GM12878 (cell line): ENCODE measurements around the gene NUAK1. TPM values are rescaled to one million over a fixed set of nuclear protein-coding genes. Genes with fewer than 3 reads are reported as not detected.

ENCODE experiments used
- ATAC-seq: fragments of 200-7000 bp; cut with Tn5 transposase; 3 replicates; pipeline ENCODE4 v1.9.1; 2020; ENCODE audit warnings: mild to moderate bottlenecking, moderate library complexity
- BruUV-seq: library from RNA; stranded (reverse); fragments of 400-500 nt; replicated peaks from 2 replicates; lab custom pipeline; 2021; lab: Mats Ljungman, UMichigan
- CTCF ChIA-PET: fragments of 300-600 bp; sonication (Branson Sonifier 250); formaldehyde crosslinking; extraction: SDS; loops from one replicate; lab custom pipeline; 2021; ENCODE audit warnings: inconsistent platforms; lab: Yijun Ruan, JAX
- POLR2A ChIA-PET: fragments of 350-600 bp; formaldehyde crosslinking; extraction: SDS; loops from one replicate; lab custom pipeline; 2021; ENCODE audit warnings: inconsistent platforms; lab: Charles Lee
- RAD21 ChIA-PET: fragments of 300-600 bp; sonication (Branson Sonifier 250); formaldehyde crosslinking; loops from one replicate; lab custom pipeline; 2023; ENCODE audit warnings: antibody characterized with exemption; ENCODE audit not compliant: unreplicated experiment; lab: Charles Lee
- SMC1A ChIA-PET: fragments of 300-600 bp; sonication (Branson Sonifier 250); formaldehyde crosslinking; loops from one replicate; lab custom pipeline; 2023; ENCODE audit not compliant: unreplicated experiment, uncharacterized antibody; lab: Charles Lee
- DNase-seq: peaks from one replicate; pipeline ENCODE4 v3.0.0-alpha.2; 2011; ENCODE audit warnings: low read depth, low spot score
- FAIRE-seq: peaks from 3 replicates; lab custom pipeline; 2011; peaks lifted over from hg19 to GRCh38; lab: Jason Lieb, UNC
- H2AFZ ChIP-seq: 2 replicates; pipeline ENCODE4 v1.6.0; 2011; ENCODE audit warnings: low read depth, low read length, control low read depth; ENCODE audit not compliant: control insufficient read depth
- H3K27ac ChIP-seq: 2 replicates; pipeline ENCODE4 v1.5.1; 2011; ENCODE audit warnings: control low read depth; ENCODE audit not compliant: control insufficient read depth, insufficient read depth
- H3K27me3 ChIP-seq, 2 experiments: replicated peaks in 1 of 2; 2 replicates each; pipeline versions ENCODE4 v1.6.0 to v1.6.1; 2011; ENCODE audit warnings: low read length in 1 of 2; ENCODE audit not compliant: control insufficient read depth in 2 of 2, insufficient read depth in 2 of 2
- H3K36me3 ChIP-seq, 2 experiments: 2 replicates each; pipeline ENCODE4 v1.5.1; 2011; ENCODE audit warnings: low read length in 1 of 2; ENCODE audit not compliant: control insufficient read depth in 2 of 2, insufficient read depth in 2 of 2
- H3K4me1 ChIP-seq: 2 replicates; pipeline ENCODE4 v1.6.1; 2011; ENCODE audit warnings: mild to moderate bottlenecking, low read length, moderate library complexity, mixed read lengths; ENCODE audit not compliant: control insufficient read depth, insufficient read depth
- H3K4me2 ChIP-seq: 2 replicates; pipeline ENCODE4 v1.6.0; 2011; ENCODE audit warnings: control low read depth; ENCODE audit not compliant: control insufficient read depth, insufficient read depth
- H3K4me3 ChIP-seq: fragments of 200-600 bp; sonication (generic); 2 replicates; pipeline ENCODE4 v1.5.1; 2016
- H3K79me2 ChIP-seq: 2 replicates; pipeline ENCODE4 v1.6.0; 2011; ENCODE audit warnings: low read length; ENCODE audit not compliant: control insufficient read depth, insufficient read depth
- H3K9ac ChIP-seq: 2 replicates; pipeline ENCODE4 v1.8.0; 2011; ENCODE audit warnings: low read length, control low read depth, mixed read lengths; ENCODE audit not compliant: control insufficient read depth, insufficient read depth
- H3K9me3 ChIP-seq: replicated peaks from 3 replicates; pipeline ENCODE4 v1.5.1; 2011; ENCODE audit warnings: mild to moderate bottlenecking, low read length; ENCODE audit not compliant: control insufficient read depth, insufficient read depth
- H4K20me1 ChIP-seq: 2 replicates; pipeline ENCODE4 v1.6.0; 2011; ENCODE audit not compliant: control insufficient read depth, insufficient read depth
- BHLHE40 ChIP-seq, 2 experiments: fragments of 450-650 bp in 1 of 2; IDR thresholded peaks; 2 replicates each; pipeline ENCODE4 v1.6.1; 2011 to 2017; ENCODE audit warnings: low read depth in 2 of 2, borderline replicate concordance in 1 of 2, improper control_type of control experiment in 1 of 2, low read length in 1 of 2, mild to moderate bottlenecking in 1 of 2
- BRCA1 ChIP-seq: IDR thresholded peaks from 2 replicates; pipeline ENCODE4 v1.6.1; 2011; ENCODE audit warnings: low read depth, low read length, improper control_type of control experiment
- CBX3 ChIP-seq: fragments of 200-600 bp; sonication (generic); IDR thresholded peaks from 2 replicates; pipeline ENCODE4 v1.6.1; 2016; ENCODE audit warnings: low read depth, borderline replicate concordance
- CEBPB ChIP-seq, 2 experiments: fragments of 150-350 bp in 1 of 2; IDR thresholded peaks; 2 replicates each; pipeline ENCODE4 v1.6.1; 2012 to 2014; ENCODE audit warnings: low read depth in 2 of 2, low read length in 2 of 2, borderline replicate concordance in 1 of 2, inconsistent platforms in 1 of 2
- DPF2 ChIP-seq: fragments of 450-650 bp; IDR thresholded peaks from 2 replicates; pipeline ENCODE4 v1.6.1; 2017; ENCODE audit warnings: mild to moderate bottlenecking
- ESRRA ChIP-seq: IDR thresholded peaks from 2 replicates; pipeline ENCODE4 v1.6.1; 2012; ENCODE audit warnings: mild to moderate bottlenecking, low read length, improper control_type of control experiment
- IKZF2 ChIP-seq, 2 experiments: fragments of 450-650 bp; IDR thresholded peaks; 2 replicates each; pipeline ENCODE4 v1.6.1; 2017; ENCODE audit warnings: mild to moderate bottlenecking in 2 of 2, moderate library complexity in 2 of 2
- IRF4 ChIP-seq: IDR thresholded peaks from 2 replicates; pipeline ENCODE4 v1.6.1; 2011; ENCODE audit warnings: low read depth, low read length
- JUNB ChIP-seq: IDR thresholded peaks from 2 replicates; pipeline ENCODE4 v1.6.1; 2016; ENCODE audit warnings: antibody characterized with exemption, mild to moderate bottlenecking
- JUND ChIP-seq: IDR thresholded peaks from 2 replicates; pipeline ENCODE4 v1.6.1; 2012; ENCODE audit warnings: low read depth, mild to moderate bottlenecking, low read length, improper control_type of control experiment, moderate library complexity
- KDM1A ChIP-seq: fragments of 200-600 bp; sonication (generic); IDR thresholded peaks from 2 replicates; pipeline ENCODE4 v1.6.1; 2016; ENCODE audit warnings: borderline replicate concordance
- MTA2 ChIP-seq: fragments of 450-650 bp; IDR thresholded peaks from 2 replicates; pipeline ENCODE4 v1.6.1; 2016; ENCODE audit warnings: low read depth, mild to moderate bottlenecking, moderate library complexity
- NBN ChIP-seq: fragments of 450-650 bp; IDR thresholded peaks from 2 replicates; pipeline ENCODE4 v1.6.1; 2016
- NFIC ChIP-seq: IDR thresholded peaks from 2 replicates; pipeline ENCODE4 v1.6.1; 2012; ENCODE audit warnings: low read depth, mild to moderate bottlenecking, inconsistent platforms, low read length, moderate library complexity
- RELA ChIP-seq: fragments of 450-650 bp; IDR thresholded peaks from 2 replicates; pipeline ENCODE4 v1.8.0; 2014; ENCODE audit warnings: borderline replicate concordance; ENCODE audit not compliant: partially characterized antibody
- ZNF217 ChIP-seq: fragments of 450-650 bp; IDR thresholded peaks from 2 replicates; pipeline ENCODE4 v1.6.1; 2017; ENCODE audit warnings: antibody characterized with exemption, mild to moderate bottlenecking
- WGBS: methylation state at CpG from one replicate; pipeline ENCODE4 v1.1.6; 2016; ENCODE audit warnings: low lambda C conversion rate; ENCODE audit not compliant: insufficient replicate concordance, insufficient coverage; ENCODE audit errors: missing lambda C conversion rate; 5-methylcytosine and 5-hydroxymethylcytosine counted together
- in situ Hi-C: fragments of 300-500 bp; cut with MboI; formaldehyde crosslinking; loops from 9 replicates; pipeline ENCODE4 v1.14.3; 2018; ENCODE audit warnings: mixed read lengths
- intact Hi-C: fragments of 100-400 bp; cut with micrococcal nuclease; formaldehyde crosslinking; loops from one replicate; pipeline ENCODE4 v1.14.2; 2022; ENCODE audit not compliant: unreplicated experiment
- polyA plus RNA-seq, 11 experiments: library from polyadenylated mRNA; depleted of rRNA in 4 of 11; unstranded in 6 of 11; stranded (reverse) in 5 of 11; fragments of >200 nt; fragmentation: Nextera tagmentation in 4 of 11; fragmentation: Illumina TruSeq in 1 of 11; extraction: Ambion mirVana in 4 of 11; extraction: Trizol in 1 of 11; gene quantifications; 1 replicate in 1 of 11; 2 replicates in 10 of 11; pipeline versions ENCODE4 v1.2.1 to v1.2.3, GENCODE V29; 2011 to 2016; ENCODE audit warnings: inconsistent platforms in 2 of 11, missing spikeins in 2 of 11, low read depth in 1 of 11
- total RNA-seq, 4 experiments: library from RNA; depleted of rRNA in 3 of 4; stranded (reverse); fragments of >200 nt in 3 of 4; fragmentation: Illumina TruSeq in 1 of 4; extraction: Trizol in 1 of 4; gene quantifications; 2 replicates each; pipeline versions ENCODE4 v1.2.1 to v1.2.3, GENCODE V29; 2013 to 2021

Gene NUAK1
- total and polyA plus RNA-seq, 10 of the 15 experiments (the other 5 are each of a cell fraction or from before 2014, with no cell fraction given), result 0.03 to 0.42 (median 0.08) TPM; not detected in 2

DNA sequence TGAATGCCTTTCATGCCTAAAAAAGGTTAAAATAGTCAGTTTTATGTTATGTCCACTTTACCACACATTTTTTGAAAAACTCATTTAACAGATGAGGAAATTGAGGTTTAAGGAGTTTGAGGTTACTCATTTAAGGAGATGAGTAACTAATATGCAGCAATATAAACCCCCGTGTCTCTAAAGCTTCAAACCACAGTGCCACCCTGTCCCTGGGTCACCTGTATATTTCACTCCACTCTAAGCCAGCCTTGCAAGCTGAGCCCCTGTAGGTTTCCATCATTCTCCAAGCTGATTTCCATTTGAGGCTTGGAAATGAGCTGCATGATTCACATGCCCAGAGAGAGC is 64.4 kb downstream of the NUAK1 start:
- TF ChIP-seq JUND (no peak), BRCA1 (no peak), MTA2 (peak; percentile 39; the same call in 1 of the 2 replicates), KDM1A (no peak)
- no peak overlapping the region for H3K9ac ChIP-seq
- no peaks in the 10 kb centered on the region; a peak in 1 of 4 replicates for H3K27me3 ChIP-seq
- 0% methylated on average over 1 of the region's 1 CpG for WGBS
- ATAC-seq (peak; percentile 66), FAIRE-seq (no peak), DNase-seq (no peak)
- no TSS peak for BruUV-seq
- no peaks in the 10 kb centered on the region for H3K36me3 ChIP-seq
- no peak overlapping the region for H3K4me3 ChIP-seq
- H2AFZ ChIP-seq, result no peak overlapping the region
- H4K20me1 ChIP-seq, result no peaks in the 10 kb centered on the region; the same call in 1 of the 2 replicates
- no peak overlapping the region for H3K4me2 ChIP-seq
- intact Hi-C loops (no loop called here), in situ Hi-C loops (no loop called here)
- SMC1A ChIA-PET, result no interaction called here
- H3K79me2 ChIP-seq, result no peaks in the 10 kb centered on the region
- no peak overlapping the region for H3K27ac ChIP-seq
- no peaks in the 10 kb centered on the region for H3K9me3 ChIP-seq
- CTCF ChIA-PET, result no interaction called here
- POLR2A ChIA-PET, result no interaction called here
- RAD21 ChIA-PET, result no interaction called here
- no peaks in the 10 kb centered on the region; the same call in 1 of the 2 replicates for H3K4me1 ChIP-seq

DNA sequence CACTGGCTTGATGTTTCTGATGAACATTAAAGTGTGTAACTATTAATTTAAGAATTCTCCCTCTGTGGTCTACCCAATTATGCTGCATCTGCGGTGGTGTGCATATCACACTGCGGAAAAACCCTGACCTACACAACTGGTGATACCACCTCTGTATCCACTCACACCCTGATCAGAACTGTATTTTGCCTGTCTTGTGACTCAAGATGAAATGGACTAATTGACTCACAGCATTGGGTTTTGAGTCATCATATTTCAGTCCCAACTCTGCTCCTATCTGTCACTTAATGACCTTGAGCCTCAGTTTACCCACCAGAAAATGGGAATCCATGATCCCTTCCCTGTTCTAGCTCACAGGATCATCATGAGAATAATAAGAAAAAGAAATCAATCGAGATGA is 65.6 kb downstream of the NUAK1 start:
- 0% methylated on average over 3 of the region's 3 CpGs for WGBS
- no peak overlapping the region for H2AFZ ChIP-seq
- no peaks in the 10 kb centered on the region; the same call in 1 of the 2 replicates for H3K4me1 ChIP-seq
- H3K9me3 ChIP-seq, result no peaks in the 10 kb centered on the region
- no peak overlapping the region for H3K4me2 ChIP-seq
- H4K20me1 ChIP-seq, result no peaks in the 10 kb centered on the region; the same call in 1 of the 2 replicates
- in situ Hi-C loops (no loop called here), intact Hi-C loops (loop anchor here (1.0 kb wide), 2 partner anchors 12 to 352 kb away; no protein-coding TSS in a partner anchor)
- FAIRE-seq (peak; percentile 81), ATAC-seq (peak; percentile 94), DNase-seq (peak; percentile 42)
- H3K9ac ChIP-seq, result no peak overlapping the region
- no peaks in the 10 kb centered on the region; a peak in 1 of 4 replicates for H3K27me3 ChIP-seq
- no TSS peak for BruUV-seq
- H3K27ac ChIP-seq, result no peak overlapping the region
- ChIA-PET CTCF (interaction anchor here (1.1 kb wide), 1 partner anchor 63 kb away, joined by 3 read pairs; no protein-coding TSS in a partner anchor), POLR2A (no interaction called here), SMC1A (no interaction called here), RAD21 (no interaction called here)
- H3K36me3 ChIP-seq, result no peaks in the 10 kb centered on the region
- H3K79me2 ChIP-seq, result no peaks in the 10 kb centered on the region
- H3K4me3 ChIP-seq, result no peak overlapping the region
- TF ChIP-seq NBN (peak; percentile 61; the same call in 1 of the 2 replicates), CBX3 (no peak), DPF2 (peak; percentile 99), RELA (peak; percentile 97), JUND (peak; percentile 75), NFIC (0 out of 2 replicates have a peak, but pooled peaks have one; percentile 31), BHLHE40 (IDR thresholded peaks at IDR 0.05; ENCODE audit: borderline replicate concordance in 1 of 2, low read depth in 2 of 2, low read length in 1 of 2) (peak; percentile 64 to 75; a peak in 3 of 4 replicates), CEBPB (IDR thresholded peaks at IDR 0.05; ENCODE audit: borderline replicate concordance in 1 of 2, low read depth in 2 of 2, low read length in 2 of 2) (no peak), ESRRA (peak; percentile 99), IRF4 (peak; percentile 98), JUNB (peak; percentile 93), IKZF2 (IDR thresholded peaks at IDR 0.05) (peak; percentile 80 to 90), ZNF217 (peak; percentile 76)
